Activated CD4-positive, alpha-beta T cell treated with anti-CD3 and anti-CD28 coated beads for 4 hours (primary cell): Measurements from ENCODE around the gene MAST4.
"Not testable (repeated sequence)": the region's sequence is repeated elsewhere in the genome, so short reads cannot be mapped to it uniquely, and the experiment has no call there.

Experiments used
- DNase-seq, 2 donors: peaks; one replicate each; pipeline ENCODE4 v3.0.0-alpha.2; 2020

The MAST4 gene

DNA sequence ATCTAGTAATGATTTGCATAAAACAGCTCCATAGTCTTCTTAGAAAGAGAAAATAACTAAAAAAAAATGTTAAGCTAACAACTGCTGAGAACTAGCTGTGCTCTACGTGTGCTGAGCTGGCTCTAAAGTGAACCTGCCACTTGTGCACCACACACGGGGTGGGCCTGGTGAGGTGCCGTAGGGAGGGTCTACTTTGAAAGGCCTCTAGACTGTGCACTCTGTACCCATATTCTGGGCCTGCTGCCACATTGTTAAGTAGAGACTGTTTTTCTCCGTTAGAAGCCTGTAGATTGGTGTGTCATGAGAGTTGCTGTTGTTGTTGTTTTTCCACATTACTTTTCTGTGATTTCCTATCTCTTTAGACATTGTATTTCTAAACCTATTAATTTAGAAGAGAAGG lies 506.5 kb downstream of the MAST4 start:
- no peak for DNase-seq

DNA sequence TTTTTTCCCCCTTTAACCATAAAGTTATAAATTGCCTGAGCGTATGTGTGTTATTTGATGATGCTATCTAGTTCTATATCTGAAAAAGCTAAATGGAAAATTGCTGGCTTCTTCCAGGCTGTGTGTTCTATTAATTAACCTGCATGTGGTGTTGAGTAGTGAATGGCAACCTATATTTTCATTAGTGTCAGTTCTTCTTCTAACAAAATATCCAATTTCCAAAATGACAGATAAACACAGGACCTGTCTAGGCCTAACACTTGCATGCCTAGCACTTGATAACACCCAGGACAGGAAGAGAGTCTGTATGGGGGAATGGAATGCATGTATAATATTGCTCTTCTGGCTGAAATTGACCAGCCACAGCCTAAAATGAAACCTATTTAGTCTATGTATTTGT lies 508.7 kb downstream of the MAST4 start:
- DNase-seq, result no peak

DNA sequence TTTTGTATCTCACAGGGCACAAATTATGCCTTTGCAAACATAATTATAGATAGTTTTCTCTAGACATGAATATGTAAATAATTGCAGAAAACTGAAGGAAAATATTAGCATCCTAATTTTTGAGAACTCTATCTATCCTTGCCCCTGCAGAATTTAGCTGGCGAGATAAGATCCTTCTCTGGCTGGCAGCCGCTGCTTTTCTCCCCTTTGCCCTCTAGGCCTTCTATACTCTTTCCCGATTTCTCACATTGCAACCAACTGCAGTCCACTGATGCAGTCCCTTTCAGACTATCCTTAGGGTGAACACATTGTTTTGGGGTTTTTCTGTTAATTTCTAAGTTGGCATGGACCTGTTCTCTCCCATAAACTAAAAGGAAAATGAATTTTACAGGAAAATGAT lies 509.1 kb downstream of the MAST4 start:
- no peak for DNase-seq

DNA sequence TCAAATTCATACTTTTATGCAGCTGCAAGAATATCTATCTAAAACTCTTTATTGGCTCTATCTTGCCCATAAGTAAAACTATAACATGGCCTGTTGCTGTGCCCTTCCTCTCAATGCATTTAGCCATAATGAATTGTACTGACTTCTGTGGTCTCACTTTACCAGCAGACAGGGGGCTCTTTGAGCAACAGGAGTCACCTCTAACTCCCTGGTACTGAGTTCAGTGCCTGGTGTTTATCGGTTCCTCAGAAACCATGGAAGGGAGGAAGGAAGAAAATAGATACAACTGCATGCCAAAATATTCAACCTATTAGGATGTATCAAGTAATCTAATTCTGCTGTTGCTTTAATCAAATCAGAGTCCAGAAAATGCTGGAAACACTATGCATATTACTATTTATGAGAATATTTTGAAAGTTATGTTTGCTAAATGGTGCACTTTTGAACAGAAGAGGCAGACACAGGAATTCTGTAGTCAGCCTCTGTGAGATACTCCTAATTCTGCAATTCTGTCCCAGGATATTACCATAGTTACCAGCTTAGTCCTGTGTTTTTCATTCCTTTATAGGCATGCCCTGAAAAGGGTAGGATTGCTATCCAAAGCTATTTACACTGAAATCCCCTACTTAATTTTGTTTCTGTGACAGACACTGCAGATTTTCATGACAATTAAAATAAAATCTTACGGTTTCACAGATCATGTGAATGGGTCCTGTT lies 510.6 kb downstream of the MAST4 start:
- DNase-seq, result no peak

DNA sequence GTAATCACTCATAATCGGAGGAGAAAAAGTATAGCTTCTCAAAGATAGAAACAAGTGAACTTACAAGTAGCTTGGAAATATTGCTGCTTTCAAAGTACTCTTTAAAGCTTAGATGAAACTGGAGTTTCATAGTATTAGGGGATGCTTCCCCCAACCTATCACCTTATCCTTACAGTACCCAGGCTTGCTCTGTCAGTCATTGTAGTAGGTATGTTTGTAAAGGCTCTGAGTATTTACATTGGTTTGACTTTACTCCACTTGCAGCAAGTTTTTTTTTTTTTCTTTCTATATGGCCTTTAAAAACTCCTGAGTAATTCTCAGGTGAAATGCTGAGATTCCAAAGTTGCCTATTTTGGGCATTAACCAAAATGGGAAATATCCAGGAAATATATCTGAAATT lies 515.6 kb downstream of the MAST4 start:
- no peak for DNase-seq

DNA sequence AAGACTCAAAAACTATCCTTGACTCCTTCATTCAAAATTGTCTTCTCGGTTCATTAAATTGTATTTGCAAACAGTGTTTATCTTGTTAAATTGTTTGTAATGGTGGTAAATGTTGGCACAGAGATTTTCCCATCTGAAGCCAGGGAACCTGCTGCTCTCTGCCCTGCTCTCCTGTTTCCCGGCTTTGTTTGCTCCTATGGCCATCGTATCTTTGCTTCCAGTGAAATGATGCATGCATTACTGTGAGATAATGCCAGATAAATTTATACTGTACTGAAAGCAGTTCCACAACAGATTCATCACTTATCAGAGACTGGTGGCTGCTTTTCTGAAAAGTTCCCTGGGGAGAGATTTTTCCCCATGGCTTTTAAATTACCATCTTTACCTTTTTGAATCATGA lies 519.1 kb downstream of the MAST4 start:
- no peak for DNase-seq

DNA sequence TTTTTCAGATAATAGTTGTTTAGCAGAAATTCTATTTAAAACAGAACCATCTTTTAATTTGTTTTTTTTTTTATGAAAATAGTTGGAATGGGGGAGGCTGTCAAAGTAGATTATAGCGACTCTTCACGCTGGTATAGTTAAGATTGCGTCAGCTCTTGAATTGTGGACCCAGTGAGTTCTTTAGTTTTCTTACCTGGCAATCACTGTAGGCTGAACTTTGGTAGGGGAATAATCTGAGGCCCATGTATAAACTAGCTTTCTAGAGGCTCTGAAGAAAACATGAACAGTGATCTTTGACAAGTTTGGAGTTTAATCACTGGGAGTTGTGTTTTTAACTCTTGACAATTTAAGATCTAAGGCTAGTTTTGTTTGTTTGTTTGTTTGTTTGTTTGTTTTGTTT lies 519.6 kb downstream of the MAST4 start:
- no peak for DNase-seq

DNA sequence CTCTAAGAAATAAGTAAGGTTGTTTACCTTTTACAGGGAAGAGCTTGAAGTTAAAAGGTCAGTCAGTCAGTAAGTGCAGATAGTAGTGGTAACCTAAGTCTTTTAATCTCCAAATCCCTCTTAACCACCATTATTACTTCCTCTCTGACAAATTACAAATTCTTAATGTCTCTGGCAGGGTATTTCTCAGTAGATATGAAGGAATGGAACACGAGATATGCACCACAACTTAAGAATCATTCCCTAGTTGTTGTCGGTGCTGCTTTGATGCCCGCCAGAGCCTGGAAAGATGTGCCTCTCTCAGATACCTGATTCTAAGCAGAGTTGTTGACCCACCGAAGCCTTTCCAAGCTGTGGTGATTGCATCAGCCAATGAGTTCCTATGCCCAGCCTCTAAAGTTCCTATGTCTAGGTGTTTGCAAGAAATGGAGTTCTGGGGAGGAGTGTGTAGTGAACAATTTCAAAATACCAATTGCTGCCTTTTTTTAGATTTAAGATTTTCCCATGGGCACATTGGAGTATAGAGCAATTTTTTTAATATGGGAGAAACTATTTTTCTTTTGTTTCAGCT lies 521.9 kb downstream of the MAST4 start:
- no peak for DNase-seq

DNA sequence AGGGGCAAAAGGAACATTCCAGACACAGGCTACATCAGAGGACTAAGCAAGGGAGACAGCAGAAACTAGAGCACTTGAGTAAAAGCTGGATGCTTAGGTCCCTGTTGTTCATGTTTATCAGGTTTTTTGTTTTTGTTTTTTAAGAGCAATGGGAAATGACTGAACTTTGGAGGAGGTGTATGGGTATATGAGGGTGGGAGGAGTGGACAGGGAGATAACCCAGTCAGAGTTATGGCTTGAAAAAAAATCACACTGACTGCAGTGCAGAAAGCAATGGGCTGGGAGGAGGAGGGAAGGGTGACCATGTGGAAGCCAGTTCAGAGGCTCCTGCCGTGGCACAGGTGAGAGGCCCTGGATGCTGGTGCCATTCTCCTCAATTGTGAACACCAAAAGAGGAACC lies 522.8 kb downstream of the MAST4 start:
- no peak for DNase-seq

DNA sequence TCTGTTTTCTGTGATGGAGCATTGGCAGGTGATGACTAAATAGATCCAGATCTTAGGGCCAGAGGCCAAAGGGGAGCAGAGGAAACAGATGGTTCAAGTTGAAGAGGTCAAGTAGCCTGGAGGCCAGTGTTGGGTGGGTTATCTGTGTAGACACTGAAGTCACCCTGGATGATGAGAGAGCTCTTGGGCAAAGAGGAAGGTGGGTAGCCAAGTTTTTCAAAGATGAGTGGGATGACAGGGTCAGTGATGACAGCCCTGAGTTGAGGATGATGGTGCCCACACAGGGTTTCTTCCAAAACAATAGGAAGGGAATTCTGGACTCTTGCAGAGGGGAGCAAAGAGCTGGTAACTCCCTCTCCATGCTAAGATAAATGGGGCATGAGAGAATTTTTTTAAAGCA lies 523.8 kb downstream of the MAST4 start:
- DNase-seq, result no peak

DNA sequence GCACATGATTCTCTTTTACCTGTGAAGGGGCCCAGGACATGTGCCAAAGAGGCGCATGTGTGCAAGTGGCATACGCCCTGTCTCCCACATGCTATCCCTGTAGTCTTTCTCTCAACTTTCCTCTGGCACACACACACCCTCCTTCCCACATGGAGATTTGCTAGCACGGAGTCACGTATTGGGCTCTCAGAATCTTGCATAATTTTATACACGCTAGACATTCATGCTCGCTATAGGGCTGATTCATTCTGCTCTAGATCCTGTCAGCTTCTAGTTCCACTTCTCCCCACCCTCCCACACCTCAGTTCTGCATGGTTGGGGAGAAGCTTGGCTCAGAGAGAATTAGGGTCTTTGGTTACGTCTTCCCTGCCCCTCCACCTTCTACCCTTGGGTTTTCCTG lies 527.6 kb downstream of the MAST4 start:
- no peak for DNase-seq

DNA sequence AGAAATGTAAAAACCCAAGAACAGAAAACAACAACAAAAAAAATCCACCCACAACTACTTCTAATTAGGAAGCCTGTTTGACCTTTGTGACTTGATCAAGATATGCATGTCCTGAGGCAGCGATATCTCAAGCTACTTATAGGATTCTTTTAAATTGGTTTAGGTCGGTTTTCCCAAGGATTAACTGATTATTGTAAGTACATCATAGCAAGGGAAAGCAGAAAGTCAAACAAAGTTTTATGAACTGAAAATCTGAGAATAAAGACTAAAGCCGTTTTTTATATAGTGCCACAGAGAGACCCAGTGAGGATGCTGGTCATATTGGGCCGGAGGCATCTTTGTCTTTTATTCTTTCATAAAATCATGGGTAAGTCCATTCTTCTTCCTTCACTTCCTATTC lies 528.4 kb downstream of the MAST4 start:
- DNase-seq, result no peak

DNA sequence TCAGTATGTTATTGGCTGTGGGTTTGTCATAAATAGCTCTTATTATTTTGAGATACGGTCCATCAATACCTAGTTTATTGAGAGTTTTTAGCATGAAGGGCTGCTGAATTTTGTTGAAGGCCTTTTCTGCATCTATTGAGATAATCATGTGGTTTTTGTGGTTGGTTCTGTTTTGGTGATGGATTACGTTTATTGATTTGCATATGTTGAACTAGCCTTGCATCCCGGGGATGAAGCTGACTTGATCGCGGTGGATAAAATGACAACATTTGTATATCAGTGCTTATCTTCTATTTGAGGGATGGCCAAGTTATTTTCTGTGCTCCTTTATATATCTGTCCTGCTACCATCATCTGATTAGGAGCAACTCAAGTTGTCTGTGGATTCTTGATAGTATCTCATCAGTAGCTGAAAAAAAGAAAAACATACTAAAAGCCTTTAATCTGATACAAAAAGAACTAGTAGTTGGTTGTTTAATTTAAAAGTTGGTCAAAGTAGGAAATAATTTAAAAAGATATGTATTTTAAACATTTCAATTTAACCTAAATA lies 531.2 kb downstream of the MAST4 start:
- not testable (repeated sequence) for DNase-seq

DNA sequence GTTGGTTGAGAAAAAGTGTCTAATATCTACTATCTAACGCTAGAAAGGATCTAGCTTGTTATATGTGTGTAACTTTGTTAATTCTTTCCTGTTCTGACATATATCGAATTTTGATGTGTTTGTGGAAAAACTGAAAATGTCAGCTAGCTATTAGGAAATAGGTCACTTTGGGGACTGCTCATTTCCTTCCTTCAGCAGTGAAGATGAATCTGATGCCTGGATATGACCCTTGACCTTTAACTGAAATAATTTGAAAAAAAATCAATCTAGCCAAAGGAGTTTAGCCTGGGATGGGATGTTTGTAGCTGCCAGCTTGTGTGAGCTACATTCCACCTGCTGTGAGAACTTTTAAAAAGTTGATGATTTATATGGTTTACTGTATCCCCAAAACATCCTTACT lies 533.6 kb downstream of the MAST4 start:
- no peak for DNase-seq

DNA sequence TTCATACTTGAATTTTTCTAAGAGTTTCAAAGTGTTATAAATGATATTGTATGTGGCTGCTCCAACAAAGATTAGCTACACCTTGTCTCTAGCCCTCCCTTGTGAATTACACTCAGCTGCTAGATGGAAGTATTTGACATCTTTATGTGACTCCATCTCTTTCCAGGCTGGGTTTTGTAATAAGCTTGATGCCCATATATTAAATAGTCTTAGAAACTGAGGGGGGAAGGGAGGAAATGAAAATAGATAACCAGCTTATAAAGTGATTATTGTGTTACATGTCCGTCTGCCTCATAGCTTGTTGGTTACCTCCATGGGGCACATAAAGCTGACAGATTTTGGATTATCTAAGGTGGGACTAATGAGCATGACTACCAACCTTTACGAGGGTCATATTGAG lies 537.0 kb downstream of the MAST4 start:
- DNase-seq, result no peak

DNA sequence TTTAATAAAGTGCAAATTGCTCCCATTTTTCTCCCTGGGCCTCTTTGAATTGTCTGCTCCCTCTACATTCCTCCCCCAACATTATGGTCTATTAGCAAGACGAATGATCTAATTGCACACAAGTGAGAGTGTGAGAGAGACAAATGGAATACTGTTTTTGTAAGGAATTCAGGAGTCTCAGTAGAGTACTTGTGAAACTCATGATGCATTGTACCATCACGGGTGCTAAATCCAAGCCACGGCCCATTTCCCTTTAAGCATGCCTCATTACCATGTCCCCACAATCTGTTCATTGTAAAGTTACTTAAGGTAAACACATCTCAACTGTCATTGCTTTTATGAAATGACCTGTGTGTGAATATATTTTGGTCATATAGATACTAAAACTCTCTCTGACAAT lies 537.6 kb downstream of the MAST4 start:
- no peak for DNase-seq

DNA sequence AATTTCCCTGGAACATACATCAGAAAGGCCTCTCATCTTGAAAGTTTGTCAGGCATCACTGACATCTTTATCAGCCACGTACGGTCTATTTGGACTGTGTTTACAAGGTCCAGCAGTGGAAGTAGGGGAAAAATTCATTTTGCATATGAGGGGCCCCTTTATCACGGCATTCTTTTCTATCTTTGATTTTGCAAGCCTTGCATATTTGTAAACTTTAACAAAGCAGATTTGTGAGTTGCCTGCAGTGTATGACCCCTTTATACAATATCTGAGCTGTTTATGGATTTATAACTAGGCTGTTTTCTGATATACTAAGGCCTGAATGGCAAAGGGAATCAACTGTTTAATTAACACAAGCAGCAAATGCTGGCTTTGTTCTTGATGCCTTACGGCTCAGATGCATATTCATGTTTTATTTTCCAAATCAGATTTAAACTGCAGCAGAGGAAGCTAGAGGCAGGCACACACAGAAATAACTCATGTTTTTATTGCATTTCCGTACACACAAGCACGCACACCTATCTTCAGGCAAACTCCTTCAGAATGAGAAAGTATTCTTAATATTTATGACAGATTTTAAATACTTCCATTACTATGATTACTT lies 539.3 kb downstream of the MAST4 start:
- DNase-seq, result no peak

DNA sequence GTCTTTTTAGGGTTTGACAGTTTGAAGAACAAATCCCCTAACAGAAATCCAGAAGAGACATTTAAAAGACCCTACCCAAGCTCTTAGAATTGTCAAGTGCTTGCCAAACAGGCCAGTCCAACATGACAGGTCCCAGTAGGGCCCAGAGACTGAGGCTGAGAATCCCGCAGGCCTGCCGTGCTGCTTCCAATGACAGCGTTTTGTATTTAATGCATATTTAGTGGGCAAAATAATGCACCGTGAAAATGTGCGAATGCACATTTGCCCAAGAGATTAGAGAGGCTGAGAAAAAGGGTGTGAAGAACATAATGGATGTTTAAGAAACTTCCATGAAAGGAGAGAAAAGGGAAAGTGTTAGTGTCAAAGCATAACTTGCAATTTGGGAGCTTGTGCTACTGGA lies 542.8 kb downstream of the MAST4 start:
- no peak for DNase-seq

DNA sequence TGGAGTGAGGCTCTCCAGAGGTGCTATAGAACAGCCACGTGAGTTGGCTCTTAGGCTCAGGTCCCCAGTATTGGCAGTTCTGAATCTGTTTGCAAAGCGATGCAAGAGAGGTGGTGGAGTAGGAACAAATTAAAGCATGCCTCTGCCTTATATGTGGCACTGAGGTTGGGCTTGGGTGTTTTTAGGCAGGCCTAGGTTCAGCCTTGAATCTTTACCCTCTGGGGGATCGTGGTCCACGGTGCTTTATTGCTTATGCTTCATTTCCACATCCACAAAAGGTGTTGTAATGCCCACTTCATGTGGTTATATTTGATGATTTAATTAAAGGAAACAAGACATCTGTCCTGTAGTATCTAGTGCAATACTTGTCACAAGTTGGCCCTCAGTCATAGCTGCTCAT lies 544.2 kb downstream of the MAST4 start:
- DNase-seq, result no peak

DNA sequence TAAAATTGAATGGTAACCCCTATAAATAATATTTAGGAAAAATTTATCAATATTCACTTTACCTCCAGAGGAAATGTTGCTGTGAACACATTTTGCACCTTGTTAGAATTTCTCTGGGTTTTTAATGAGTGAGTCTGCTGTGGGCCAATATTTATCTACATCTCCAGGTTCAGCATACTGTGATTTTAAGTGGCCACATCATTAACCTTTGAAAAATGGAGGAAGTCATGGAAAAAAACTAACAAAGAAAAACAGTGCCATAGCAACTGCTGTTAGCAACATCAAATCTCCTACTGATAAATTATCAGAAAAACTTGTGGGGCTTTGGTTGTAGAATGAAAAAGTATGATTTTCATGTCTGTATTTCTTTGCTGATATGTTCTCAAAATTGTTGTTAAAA lies 545.5 kb downstream of the MAST4 start:
- no peak for DNase-seq

DNA sequence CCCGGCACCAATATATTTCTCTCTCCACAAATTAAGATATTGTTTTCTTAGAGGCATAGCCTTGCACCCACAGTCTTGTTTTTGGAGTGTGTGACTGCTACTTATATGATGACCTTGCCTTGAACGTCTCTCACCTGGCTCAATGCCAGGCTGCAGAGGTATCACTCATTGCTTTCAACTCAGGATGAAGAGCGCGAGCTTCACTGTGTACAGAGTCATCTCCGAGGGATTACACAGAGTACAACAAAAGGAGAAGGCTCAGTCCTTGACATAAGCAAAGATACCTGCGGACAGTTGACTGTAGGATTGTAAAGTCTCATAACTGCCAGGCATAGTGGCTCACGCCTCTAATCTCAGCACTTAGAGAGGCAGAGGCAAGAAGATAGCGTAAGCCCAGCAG lies 546.6 kb downstream of the MAST4 start:
- DNase-seq, result no peak

DNA sequence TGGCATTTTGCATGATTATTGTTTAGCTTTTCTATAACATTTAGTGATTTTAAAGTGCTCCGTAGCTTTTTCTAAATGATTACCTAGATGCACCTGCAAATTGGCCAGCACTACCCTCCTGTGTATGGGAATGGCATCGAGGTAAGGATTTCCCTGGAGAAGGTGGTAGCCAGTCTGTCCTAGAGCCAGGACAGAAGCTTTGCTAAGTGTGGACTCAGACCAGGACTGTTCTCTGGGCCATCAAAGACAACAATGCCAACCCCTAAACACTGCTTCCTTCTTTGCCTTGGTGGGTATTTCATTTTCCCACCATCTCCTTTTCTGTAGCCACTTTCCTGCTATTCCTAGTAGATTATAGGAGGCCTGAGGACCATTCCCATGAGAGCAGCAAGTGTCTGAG lies 547.4 kb downstream of the MAST4 start:
- no peak for DNase-seq

DNA sequence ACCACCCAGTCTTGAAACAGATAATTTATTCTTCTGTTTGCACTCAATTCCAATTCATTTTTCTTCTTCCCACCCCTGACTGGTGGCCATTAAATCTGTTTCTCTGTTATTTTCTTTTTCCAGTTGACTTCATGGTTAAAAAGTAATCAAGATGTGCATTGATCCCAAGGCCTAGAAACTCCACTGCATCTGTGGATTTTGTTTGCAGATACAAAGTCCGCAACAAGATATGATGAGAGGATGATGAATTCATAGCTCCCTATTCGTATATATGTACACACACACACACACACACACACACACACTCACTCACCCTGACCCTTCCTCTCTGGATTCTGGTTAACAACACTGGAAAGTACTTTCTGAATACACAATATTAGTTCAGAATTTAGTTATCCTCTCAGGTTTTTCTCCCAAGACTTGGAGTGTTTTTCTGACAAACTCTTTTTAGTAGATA lies 548.0 kb downstream of the MAST4 start:
- no peak for DNase-seq

DNA sequence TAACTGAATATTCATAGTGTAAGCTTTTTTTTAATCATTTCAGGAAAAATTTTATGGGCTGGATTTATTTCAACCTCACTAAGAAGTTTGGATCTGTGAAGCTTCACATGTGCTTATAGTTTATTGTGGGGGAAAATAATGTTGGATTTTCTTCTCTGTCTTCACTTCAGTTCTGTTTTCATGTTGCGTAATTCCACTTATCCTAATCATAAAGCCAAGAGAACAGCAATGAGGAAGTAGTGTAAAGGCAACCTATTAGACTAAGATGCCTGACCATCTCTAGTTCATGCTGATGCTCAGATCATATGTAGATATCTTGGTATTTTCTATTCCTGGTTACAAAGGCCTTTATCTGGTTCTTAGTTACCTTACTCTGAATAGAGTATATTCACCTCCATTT lies 550.4 kb downstream of the MAST4 start:
- no peak for DNase-seq

DNA sequence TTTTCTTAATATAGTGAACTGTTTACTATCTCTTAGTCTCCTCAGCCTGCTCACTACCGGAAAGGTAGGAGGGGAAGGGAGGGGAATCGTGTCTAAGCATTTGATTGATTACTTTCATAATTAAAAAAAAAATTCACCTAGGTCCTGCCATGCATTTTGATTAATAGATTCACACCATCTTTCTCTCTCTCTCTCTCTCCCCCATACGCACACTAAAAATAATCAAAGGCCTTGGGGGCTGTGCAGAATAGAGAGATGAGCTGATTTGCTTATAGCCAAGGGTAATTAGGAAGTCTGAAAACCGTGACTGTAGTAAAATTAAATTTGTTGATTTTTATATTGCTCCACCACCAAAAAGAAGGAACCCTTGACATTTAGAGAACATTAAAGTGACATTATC lies 550.8 kb downstream of the MAST4 start:
- DNase-seq, result no peak
